Measurements from ENCODE around the gene GSE1.

DNA sequence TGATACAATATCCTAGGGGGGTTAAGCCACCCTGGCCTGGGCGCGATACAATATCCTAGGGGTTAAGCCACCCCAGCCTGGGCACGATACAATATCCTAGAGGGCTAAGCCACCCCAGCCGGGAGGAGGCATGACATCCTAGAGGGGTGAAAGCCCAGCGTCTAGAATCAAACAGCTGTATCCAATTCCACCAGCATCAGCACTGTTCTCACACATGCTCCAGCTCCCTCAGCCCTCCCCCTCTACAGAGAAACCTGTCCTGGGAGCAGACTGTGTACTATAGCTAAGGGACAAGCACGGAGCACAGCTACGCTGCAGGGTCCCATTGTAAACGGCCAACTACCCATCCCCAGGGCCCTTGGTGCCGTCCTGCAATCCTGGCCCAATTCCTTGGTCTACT, 69.4 kb downstream of the GSE1 start:
- TF ChIP-seq, protein P1, sequence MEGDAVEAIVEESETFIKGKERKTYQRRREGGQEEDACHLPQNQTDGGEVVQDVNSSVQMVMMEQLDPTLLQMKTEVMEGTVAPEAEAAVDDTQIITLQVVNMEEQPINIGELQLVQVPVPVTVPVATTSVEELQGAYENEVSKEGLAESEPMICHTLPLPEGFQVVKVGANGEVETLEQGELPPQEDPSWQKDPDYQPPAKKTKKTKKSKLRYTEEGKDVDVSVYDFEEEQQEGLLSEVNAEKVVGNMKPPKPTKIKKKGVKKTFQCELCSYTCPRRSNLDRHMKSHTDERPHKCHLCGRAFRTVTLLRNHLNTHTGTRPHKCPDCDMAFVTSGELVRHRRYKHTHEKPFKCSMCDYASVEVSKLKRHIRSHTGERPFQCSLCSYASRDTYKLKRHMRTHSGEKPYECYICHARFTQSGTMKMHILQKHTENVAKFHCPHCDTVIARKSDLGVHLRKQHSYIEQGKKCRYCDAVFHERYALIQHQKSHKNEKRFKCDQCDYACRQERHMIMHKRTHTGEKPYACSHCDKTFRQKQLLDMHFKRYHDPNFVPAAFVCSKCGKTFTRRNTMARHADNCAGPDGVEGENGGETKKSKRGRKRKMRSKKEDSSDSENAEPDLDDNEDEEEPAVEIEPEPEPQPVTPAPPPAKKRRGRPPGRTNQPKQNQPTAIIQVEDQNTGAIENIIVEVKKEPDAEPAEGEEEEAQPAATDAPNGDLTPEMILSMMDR (IDR thresholded peaks at IDR 0.05) = no peak
- no peak for TF ChIP-seq POLR2A (IDR thresholded peaks at IDR 0.05)
